H4 (cell line): ENCODE results near the gene GAGE12C. TPM values are rescaled to one million over a fixed set of nuclear protein-coding genes. Genes with fewer than 3 reads are reported as not detected.
"Not testable (repeated sequence)": the region's sequence is repeated elsewhere in the genome, so short reads cannot be mapped to it uniquely, and the experiment has no call there.

Source experiments
- DNase-seq: peaks from one replicate; pipeline ENCODE4 v3.0.0-alpha.2; 2015; ENCODE audit warnings: low spot score
- total RNA-seq: library from RNA; depleted of rRNA; stranded (reverse); fragments of >200 nt; shearing (Covaris generic); gene quantifications from 2 replicates; pipeline ENCODE4 v1.2.3, GENCODE V29; 2014; rRNA removed

Gene GAGE12C, protein sequence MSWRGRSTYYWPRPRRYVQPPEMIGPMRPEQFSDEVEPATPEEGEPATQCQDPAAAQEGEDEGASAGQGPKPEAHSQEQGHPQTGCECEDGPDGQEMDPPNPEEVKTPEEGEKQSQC
- total RNA-seq = 0.90 TPM in 1 of 2 replicates, not detected in the other

DNA sequence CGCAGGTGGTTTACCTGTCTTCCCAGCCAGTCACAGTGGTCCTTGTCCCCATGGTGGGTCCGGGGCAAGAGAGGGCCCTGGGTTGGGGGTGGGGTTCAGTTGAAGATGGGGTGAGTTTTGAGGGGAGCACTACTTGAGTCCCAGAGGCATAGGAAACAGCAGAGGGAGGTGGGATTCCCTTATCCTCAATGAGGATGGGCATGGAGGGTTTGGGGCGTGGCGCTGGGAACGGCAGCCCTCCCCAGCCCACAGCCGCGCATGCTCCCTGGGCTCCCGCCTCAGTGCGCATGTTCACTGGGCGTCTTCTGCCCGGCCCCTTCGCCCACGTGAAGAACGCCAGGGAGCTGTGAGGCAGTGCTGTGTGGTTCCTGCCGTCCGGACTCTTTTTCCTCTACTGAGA is at the start of gene GAGE12C:
TSS of gene GAGE12C (plus strand) at position 301 of the 400 bp plus-strand sequence. CDS start 1,155 bp downstream, outside the sequence.
- not testable (repeated sequence) for DNase-seq

DNA sequence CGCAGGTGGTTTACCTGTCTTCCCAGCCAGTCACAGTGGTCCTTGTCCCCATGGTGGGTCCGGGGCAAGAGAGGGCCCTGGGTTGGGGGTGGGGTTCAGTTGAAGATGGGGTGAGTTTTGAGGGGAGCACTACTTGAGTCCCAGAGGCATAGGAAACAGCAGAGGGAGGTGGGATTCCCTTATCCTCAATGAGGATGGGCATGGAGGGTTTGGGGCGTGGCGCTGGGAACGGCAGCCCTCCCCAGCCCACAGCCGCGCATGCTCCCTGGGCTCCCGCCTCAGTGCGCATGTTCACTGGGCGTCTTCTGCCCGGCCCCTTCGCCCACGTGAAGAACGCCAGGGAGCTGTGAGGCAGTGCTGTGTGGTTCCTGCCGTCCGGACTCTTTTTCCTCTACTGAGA is 9.5 kb downstream of the GAGE12C start, which contains the start of gene GAGE12D:
TSS of gene GAGE12D (plus strand) at position 301 of the 400 bp plus-strand sequence. CDS start 1,155 bp downstream, outside the sequence.
- DNase-seq = not testable (repeated sequence)

DNA sequence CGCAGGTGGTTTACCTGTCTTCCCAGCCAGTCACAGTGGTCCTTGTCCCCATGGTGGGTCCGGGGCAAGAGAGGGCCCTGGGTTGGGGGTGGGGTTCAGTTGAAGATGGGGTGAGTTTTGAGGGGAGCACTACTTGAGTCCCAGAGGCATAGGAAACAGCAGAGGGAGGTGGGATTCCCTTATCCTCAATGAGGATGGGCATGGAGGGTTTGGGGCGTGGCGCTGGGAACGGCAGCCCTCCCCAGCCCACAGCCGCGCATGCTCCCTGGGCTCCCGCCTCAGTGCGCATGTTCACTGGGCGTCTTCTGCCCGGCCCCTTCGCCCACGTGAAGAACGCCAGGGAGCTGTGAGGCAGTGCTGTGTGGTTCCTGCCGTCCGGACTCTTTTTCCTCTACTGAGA is 19.0 kb downstream of the GAGE12C start, which contains the start of gene GAGE12E:
TSS of gene GAGE12E (plus strand) at position 301 of the 400 bp plus-strand sequence. CDS start 1,155 bp downstream, outside the sequence.
- DNase-seq = not testable (repeated sequence)

DNA sequence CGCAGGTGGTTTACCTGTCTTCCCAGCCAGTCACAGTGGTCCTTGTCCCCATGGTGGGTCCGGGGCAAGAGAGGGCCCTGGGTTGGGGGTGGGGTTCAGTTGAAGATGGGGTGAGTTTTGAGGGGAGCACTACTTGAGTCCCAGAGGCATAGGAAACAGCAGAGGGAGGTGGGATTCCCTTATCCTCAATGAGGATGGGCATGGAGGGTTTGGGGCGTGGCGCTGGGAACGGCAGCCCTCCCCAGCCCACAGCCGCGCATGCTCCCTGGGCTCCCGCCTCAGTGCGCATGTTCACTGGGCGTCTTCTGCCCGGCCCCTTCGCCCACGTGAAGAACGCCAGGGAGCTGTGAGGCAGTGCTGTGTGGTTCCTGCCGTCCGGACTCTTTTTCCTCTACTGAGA is 28.6 kb downstream of the GAGE12C start, which contains the start of gene GAGE12F:
TSS of gene GAGE12F (plus strand) at position 301 of the 400 bp plus-strand sequence. CDS start 1,155 bp downstream, outside the sequence.
- not testable (repeated sequence) for DNase-seq

DNA sequence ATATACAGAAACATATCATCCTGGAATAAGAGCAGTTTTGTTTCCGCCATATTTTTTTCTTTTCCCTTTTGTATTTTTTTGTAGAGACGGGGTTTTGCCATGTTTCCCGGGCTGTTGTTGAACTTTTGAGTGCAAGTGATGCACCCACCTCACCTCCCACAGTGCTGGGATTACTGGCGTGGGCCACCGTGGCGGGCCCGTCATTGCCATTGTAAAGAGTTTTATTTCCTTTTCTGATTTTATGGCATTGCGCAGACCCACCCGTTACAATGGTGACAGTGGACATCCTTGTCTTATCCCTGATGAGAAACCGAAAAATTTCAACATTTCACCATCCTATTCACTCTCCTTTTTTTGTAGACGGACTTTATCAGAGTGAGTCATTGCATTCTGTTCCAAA is 36.8 kb downstream of the GAGE12C start:
- not testable (repeated sequence) for DNase-seq

DNA sequence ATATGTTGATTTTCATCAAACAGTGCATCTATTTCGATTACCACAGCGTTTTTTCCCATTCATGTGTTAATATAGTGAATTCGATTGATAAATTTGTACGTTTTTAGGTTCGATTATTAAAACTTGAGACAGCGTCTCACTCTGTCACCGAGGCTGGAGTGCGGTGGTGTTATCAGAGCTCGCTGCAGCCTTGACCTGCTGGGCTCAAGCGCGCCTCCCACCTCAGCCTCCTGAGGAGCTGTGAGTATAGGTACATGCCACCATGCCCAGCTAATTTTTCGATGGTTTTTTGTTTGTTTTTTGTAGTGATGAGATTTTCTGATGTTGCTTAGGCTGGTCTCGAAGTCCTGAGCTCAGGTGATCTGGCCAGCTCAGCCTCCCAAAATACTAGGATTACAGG is 37.2 kb downstream of the GAGE12C start:
- not testable (repeated sequence) for DNase-seq

DNA sequence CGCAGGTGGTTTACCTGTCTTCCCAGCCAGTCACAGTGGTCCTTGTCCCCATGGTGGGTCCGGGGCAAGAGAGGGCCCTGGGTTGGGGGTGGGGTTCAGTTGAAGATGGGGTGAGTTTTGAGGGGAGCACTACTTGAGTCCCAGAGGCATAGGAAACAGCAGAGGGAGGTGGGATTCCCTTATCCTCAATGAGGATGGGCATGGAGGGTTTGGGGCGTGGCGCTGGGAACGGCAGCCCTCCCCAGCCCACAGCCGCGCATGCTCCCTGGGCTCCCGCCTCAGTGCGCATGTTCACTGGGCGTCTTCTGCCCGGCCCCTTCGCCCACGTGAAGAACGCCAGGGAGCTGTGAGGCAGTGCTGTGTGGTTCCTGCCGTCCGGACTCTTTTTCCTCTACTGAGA is 38.1 kb downstream of the GAGE12C start, which contains the start of gene GAGE12G:
TSS of gene GAGE12G (plus strand) at position 301 of the 400 bp plus-strand sequence. CDS start 1,155 bp downstream, outside the sequence.
- DNase-seq = not testable (repeated sequence)

DNA sequence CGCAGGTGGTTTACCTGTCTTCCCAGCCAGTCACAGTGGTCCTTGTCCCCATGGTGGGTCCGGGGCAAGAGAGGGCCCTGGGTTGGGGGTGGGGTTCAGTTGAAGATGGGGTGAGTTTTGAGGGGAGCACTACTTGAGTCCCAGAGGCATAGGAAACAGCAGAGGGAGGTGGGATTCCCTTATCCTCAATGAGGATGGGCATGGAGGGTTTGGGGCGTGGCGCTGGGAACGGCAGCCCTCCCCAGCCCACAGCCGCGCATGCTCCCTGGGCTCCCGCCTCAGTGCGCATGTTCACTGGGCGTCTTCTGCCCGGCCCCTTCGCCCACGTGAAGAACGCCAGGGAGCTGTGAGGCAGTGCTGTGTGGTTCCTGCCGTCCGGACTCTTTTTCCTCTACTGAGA is 47.7 kb downstream of the GAGE12C start, which contains the start of gene GAGE12H:
TSS of gene GAGE12H (plus strand) at position 301 of the 400 bp plus-strand sequence. CDS start 1,155 bp downstream, outside the sequence.
- DNase-seq = not testable (repeated sequence)

Other genes with a start within 250 kb of the GAGE12C start
- not detected in 2 replicates for gene GAGE10, start 228.5 kb upstream of the GAGE12C start, total RNA-seq
- gene GAGE12J, start 210.1 kb upstream of the GAGE12C start, total RNA-seq = not detected in 2 replicates
- not detected in 2 replicates for gene GAGE13, start 200.6 kb upstream of the GAGE12C start, total RNA-seq
- 0.90 TPM in 1 of 2 replicates, not detected in the other for gene GAGE12D, start 9.6 kb downstream of the GAGE12C start, total RNA-seq
- gene GAGE12E, start 19.1 kb downstream of the GAGE12C start, total RNA-seq = not detected in 2 replicates
- 0.35 TPM in 1 of 2 replicates, not detected in the other for gene GAGE12F, start 28.7 kb downstream of the GAGE12C start, total RNA-seq
- 0.35 TPM in 1 of 2 replicates, not detected in the other for gene GAGE12G, start 38.2 kb downstream of the GAGE12C start, total RNA-seq
- gene GAGE12H, start 47.8 kb downstream of the GAGE12C start, total RNA-seq = not detected in 2 replicates
- not detected in 2 replicates for gene GAGE2A, start 57.3 kb downstream of the GAGE12C start, total RNA-seq
- not detected in 2 replicates for gene GAGE1, start 66.8 kb downstream of the GAGE12C start, total RNA-seq
- gene PAGE1, start 163.8 kb downstream of the GAGE12C start, total RNA-seq = 0.39 and 0.41 TPM in 2 replicates